Astrocyte (in vitro differentiated cells and primary cell): Measurements from ENCODE around the gene SYT7. TPM values are rescaled to one million over a fixed set of nuclear protein-coding genes. Genes with fewer than 3 reads are reported as not detected.
A peak's percentile ranks its signal among the peaks of the same experiment; 100 is the strongest.

Source experiments
- DNase-seq: peaks from one replicate; pipeline ENCODE4 v3.0.0-alpha.2; 2010; ENCODE audit warnings: low read depth
- FAIRE-seq: peaks from 2 replicates; lab custom pipeline; 2011; peaks lifted over from hg19 to GRCh38; lab: Jason Lieb, UNC
- H2AFZ ChIP-seq: 2 replicates; pipeline ENCODE4 v1.6.0; 2012; ENCODE audit warnings: low read depth, low read length, inconsistent platforms
- H3K27ac ChIP-seq: 2 replicates; pipeline ENCODE4 v1.5.1; 2011; ENCODE audit warnings: low read depth, low read length, inconsistent platforms
- H3K27me3 ChIP-seq: 2 replicates; pipeline ENCODE4 v1.6.0; 2011; ENCODE audit warnings: low read length, inconsistent platforms; ENCODE audit not compliant: insufficient read depth
- H3K36me3 ChIP-seq: 2 replicates; pipeline ENCODE4 v1.5.1; 2011; ENCODE audit warnings: low read length, inconsistent platforms; ENCODE audit not compliant: insufficient read depth
- H3K4me1 ChIP-seq: 2 replicates; pipeline ENCODE4 v1.5.1; 2011; ENCODE audit warnings: low read length, inconsistent platforms; ENCODE audit not compliant: insufficient read depth
- H3K4me2 ChIP-seq: 2 replicates; pipeline ENCODE4 v1.6.0; 2012; ENCODE audit warnings: low read length, inconsistent platforms
- H3K4me3 ChIP-seq: 2 replicates; pipeline ENCODE4 v1.5.1; 2011; ENCODE audit warnings: low read depth, mild to moderate bottlenecking, low read length, inconsistent platforms; ENCODE audit not compliant: insufficient read depth
- H3K79me2 ChIP-seq: 2 replicates; pipeline ENCODE4 v1.6.0; 2012; ENCODE audit warnings: mild to moderate bottlenecking, low read length, inconsistent platforms; ENCODE audit not compliant: insufficient read depth
- H3K9ac ChIP-seq: 2 replicates; pipeline ENCODE4 v1.6.0; 2012; ENCODE audit warnings: mild to moderate bottlenecking, low read length, inconsistent platforms
- H3K9me3 ChIP-seq: 2 replicates; pipeline ENCODE4 v1.5.1; 2012; ENCODE audit warnings: low read depth, mild to moderate bottlenecking, low read length, inconsistent platforms; ENCODE audit not compliant: insufficient read depth
- H4K20me1 ChIP-seq: 2 replicates; pipeline ENCODE4 v1.6.0; 2012; ENCODE audit warnings: low read length, inconsistent platforms; ENCODE audit not compliant: insufficient read depth
- H3K27ac Mint-ChIP-seq: one replicate; pipeline ENCODE4 v1.8.0; 2021; ENCODE audit warnings: mild to moderate bottlenecking, mixed read lengths; ENCODE audit not compliant: unreplicated experiment
- H3K27me3 Mint-ChIP-seq: one replicate; pipeline ENCODE4 v1.8.0; 2021; ENCODE audit warnings: low read depth, mixed read lengths; ENCODE audit not compliant: unreplicated experiment
- H3K36me3 Mint-ChIP-seq: one replicate; pipeline ENCODE4 v1.8.0; 2021; ENCODE audit warnings: low read depth, mixed read lengths; ENCODE audit not compliant: unreplicated experiment
- H3K4me1 Mint-ChIP-seq: one replicate; pipeline ENCODE4 v1.8.0; 2021; ENCODE audit warnings: low read depth, mixed read lengths; ENCODE audit not compliant: unreplicated experiment
- H3K4me3 Mint-ChIP-seq: one replicate; pipeline ENCODE4 v1.8.0; 2021; ENCODE audit warnings: mild to moderate bottlenecking, moderate library complexity, mixed read lengths; ENCODE audit not compliant: unreplicated experiment
- H3K9me3 Mint-ChIP-seq: one replicate; pipeline ENCODE4 v1.8.0; 2021; ENCODE audit warnings: mild to moderate bottlenecking, mixed read lengths; ENCODE audit not compliant: unreplicated experiment
- CTCF ChIP-seq: IDR thresholded peaks from 2 replicates; pipeline ENCODE4 v1.5.1; 2011; ENCODE audit warnings: low read depth, mild to moderate bottlenecking, inconsistent platforms, low read length, moderate library complexity; ENCODE audit not compliant: insufficient read depth
- EZH2 ChIP-seq: IDR thresholded peaks from 2 replicates; pipeline ENCODE4 v1.6.1; 2012; ENCODE audit warnings: mild to moderate bottlenecking, low read length, inconsistent platforms; ENCODE audit not compliant: insufficient read depth
- total RNA-seq: library from RNA; stranded (reverse); gene quantifications from 2 replicates; pipeline ENCODE4 v1.2.1, GENCODE V29; 2021

SYT7 gene
- total RNA-seq, 1 donor from 2014 or later: 3.7 TPM

DNA sequence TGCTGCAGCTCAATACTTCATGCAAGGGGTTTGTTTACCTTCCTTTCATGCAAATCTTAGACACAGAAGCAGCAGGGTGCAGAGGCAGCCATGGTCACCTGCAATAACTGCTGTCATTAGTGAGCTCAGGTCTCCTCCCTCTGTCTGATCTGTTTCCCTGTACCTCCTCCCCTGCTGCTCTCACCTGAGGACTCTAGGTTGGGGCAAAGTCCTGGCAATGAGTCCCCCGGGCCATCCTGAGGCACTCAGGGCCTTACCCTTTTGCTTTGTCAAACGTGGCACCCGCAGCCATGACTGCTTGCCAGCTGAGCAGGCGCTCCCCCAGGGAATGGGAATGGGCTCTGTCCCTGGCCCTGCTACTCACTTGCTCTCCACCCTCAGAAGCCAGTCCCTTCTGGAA, 68.4 kb downstream of the SYT7 start:
- TF ChIP-seq CTCF (no peak), EZH2 (no peak)
- DNase-seq (no peak), FAIRE-seq (no peak)
- Histone ChIP-seq H3K4me1 (peaks cover 7% of the 10 kb centered on the region), H3K27ac (no peak overlapping the region), H3K9me3 (no peaks in the 10 kb centered on the region), H3K27me3 (peaks cover 30% of the 10 kb centered on the region), H3K79me2 (no peaks in the 10 kb centered on the region), H3K4me3 (no peak overlapping the region), H3K36me3 (no peaks in the 10 kb centered on the region), H2AFZ (no peak overlapping the region), H3K9ac (no peak overlapping the region), H4K20me1 (no peaks in the 10 kb centered on the region), H3K4me2 (no peak overlapping the region)
- Mint-ChIP-seq H3K27me3 (peaks cover 43% of the 10 kb centered on the region), H3K27ac (no peak overlapping the region), H3K4me3 (no peak overlapping the region), H3K9me3 (peaks cover 1% of the 10 kb centered on the region), H3K36me3 (peaks cover 3% of the 10 kb centered on the region), H3K4me1 (peaks cover 8% of the 10 kb centered on the region)

GRCh38 chr11:61511383-61511782, 69.5 kb downstream of the SYT7 start:
- Mint-ChIP-seq H3K4me1 (peaks cover 8% of the 10 kb centered on the region), H3K27ac (peak overlapping the region; percentile 26)
- peaks cover 3% of the 10 kb centered on the region for H3K4me1 ChIP-seq

More at GRCh38 chr11:61511383-61511782, 69.5 kb downstream of the SYT7 start:
- no peak for TF ChIP-seq CTCF
- TF ChIP-seq EZH2: no peak
- peaks cover 4% of the 10 kb centered on the region for H3K9me3 Mint-ChIP-seq
- H2AFZ ChIP-seq: no peak overlapping the region
- no peak overlapping the region for H3K4me3 Mint-ChIP-seq
- DNase-seq (no peak), FAIRE-seq (no peak)
- H3K36me3 Mint-ChIP-seq: peaks cover 4% of the 10 kb centered on the region
- H3K36me3 ChIP-seq: no peaks in the 10 kb centered on the region
- no peak overlapping the region for H3K4me2 ChIP-seq
- H3K27me3 Mint-ChIP-seq: peaks cover 49% of the 10 kb centered on the region
- peaks cover 35% of the 10 kb centered on the region for H3K27me3 ChIP-seq
- H3K9me3 ChIP-seq: no peaks in the 10 kb centered on the region
- no peak overlapping the region for H3K27ac ChIP-seq
- H4K20me1 ChIP-seq: no peaks in the 10 kb centered on the region
- no peak overlapping the region for H3K4me3 ChIP-seq
- no peak overlapping the region for H3K9ac ChIP-seq
- H3K79me2 ChIP-seq: no peaks in the 10 kb centered on the region
